G401 (cell line): ENCODE results near the gene BHLHE23. TPM values are rescaled to one million over a fixed set of nuclear protein-coding genes. Genes with fewer than 3 reads are reported as not detected.

Experiments
- DNase-seq: peaks from one replicate; pipeline ENCODE4 v3.0.0-alpha.2; 2015; ENCODE audit warnings: low spot score
- in situ Hi-C: cut with HindIII; loops from 2 replicates; pipeline ENCODE4 v1.10.0; 2016; ENCODE audit warnings: low sequenced_read_pairs, mixed read lengths
- total RNA-seq: library from RNA; depleted of rRNA; stranded (reverse); fragments of >200 nt; shearing (Covaris generic); gene quantifications from 2 replicates; pipeline ENCODE4 v1.2.3, GENCODE V29; 2014; rRNA removed

Gene BHLHE23
- not detected in 2 replicates for total RNA-seq

DNA sequence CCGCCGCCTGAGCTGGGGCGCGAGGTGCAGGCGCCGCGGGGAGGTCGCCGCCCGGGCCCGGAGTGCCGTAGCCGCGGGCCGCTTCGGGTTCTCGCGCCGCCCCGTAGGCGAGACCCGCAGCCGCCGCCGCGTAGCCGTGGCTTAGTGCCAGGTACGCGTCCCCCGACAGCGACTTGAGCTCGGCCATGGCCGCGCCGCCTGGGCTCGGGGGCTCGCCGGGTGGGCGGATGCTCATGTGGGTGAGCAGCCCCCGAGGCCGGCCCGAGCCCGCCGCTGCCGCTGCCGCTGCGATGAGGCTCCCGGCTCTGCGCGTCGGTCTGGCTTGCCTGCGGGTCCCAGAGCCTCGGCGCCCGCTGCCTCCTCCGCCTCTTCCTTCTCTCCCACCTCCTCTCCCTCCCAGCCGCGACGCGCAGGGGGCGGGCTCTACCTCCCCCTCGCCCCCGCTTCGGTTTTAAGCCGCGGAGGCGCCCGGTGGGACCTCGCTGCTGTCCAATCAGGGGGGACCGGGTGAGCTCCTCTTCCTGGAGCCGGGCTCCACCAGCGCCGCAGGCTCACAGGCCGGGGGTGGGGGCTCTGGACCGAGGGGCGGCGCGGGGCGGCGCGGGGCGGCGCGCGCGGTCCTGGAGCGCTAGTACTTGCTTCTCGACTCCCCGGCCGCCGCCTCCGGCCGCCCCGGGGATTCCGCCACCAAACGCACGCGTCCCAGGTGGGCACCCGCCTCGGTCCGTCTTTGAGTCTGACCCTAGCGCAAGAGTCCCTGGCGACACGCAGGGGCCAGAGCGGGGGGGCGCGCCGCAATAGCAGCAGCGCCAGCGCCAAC, at the start of gene BHLHE23:
TSS of gene BHLHE23 (minus strand) at position 425 of the 820 bp plus-strand sequence. CDS start at position 235, 190 bp downstream.
- in situ Hi-C loops, result no loop called here
- no peak for DNase-seq

DNA sequence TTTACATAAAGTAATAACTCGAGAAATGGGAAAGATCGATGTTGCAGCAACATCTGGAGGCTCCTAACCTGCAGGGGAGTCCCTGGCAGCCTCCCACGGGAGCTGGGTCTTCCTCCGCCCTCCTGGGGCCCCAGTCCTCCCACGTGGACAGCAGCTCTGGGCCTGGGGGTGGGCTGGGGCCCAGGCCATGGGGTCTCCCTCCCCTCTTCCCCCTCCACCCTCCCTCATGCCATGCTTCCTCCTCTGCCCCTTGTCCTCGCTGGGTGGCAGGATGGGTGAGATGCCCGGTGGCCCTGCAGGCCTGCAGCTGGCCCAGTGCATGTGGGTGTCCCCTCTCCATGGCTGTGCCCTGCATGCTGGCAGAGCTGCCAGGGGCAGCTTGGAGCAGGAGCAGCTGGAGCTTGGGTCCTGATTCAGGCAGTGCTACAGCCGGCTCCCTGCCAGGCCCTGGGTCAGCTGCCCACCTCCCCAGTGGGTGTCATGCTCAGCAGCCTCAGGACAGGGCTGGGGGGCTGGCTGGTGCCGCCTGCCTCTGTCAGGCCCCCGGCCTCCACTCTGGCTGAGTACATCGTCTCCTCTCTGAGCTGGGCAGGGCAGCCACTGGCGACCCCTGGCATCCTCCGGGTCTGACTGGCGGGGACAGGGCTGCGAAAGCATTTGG, 48.9 kb upstream of the BHLHE23 start:
- in situ Hi-C loops, result no loop called here
- DNase-seq, result no peak

DNA sequence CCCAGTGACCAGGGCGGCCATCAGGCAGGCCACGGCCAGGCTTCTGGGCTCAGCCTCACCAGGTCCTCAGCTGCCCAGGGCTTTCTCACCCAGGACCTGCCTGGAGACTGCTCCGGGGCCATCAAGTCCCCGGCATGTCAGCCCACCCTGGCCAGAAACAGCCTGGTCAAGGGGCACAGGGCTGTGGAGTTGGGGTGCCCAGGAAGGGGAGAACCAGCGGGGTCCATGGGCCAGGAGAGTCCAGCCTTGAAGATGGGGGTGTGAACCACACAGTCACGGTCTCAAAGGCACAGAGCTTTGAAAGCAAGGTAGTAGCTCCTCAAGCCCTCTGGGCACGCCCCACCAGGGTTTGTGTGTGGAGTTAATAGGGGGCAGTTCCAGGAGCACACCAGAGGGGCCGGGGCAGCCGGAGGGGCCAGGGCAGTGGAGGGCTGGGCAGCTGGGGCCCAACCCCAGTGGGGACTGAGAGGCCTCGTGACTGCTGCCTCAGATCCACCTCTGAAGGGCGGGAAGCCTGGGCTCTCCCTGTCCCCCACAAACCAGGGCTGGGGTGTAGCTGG, 48.0 kb upstream of the BHLHE23 start:
- no peak for DNase-seq

DNA sequence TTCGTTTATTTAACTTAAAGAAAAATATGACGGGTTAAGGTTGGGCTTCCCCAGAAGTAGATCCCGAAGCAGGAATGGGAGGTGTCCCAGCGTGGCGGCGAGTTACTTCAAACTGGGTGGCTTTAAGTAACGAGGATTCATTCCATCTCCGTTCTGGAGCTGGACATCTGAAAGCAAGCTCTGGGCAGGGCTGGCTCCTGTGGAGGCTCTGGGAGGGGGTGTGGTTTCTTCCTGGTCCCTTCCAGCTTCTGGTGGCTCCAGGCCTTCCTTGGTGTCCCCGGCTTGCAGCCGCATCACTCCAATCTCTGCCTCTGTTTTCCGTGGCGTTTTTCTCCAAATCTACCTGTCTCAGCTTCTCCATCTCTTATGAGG, 47.3 kb upstream of the BHLHE23 start:
- no peak for DNase-seq
- in situ Hi-C loops, result no loop called here

More for the DNA sequence above, 48.0 kb upstream of the BHLHE23 start:
- in situ Hi-C loops, result no loop called here

DNA sequence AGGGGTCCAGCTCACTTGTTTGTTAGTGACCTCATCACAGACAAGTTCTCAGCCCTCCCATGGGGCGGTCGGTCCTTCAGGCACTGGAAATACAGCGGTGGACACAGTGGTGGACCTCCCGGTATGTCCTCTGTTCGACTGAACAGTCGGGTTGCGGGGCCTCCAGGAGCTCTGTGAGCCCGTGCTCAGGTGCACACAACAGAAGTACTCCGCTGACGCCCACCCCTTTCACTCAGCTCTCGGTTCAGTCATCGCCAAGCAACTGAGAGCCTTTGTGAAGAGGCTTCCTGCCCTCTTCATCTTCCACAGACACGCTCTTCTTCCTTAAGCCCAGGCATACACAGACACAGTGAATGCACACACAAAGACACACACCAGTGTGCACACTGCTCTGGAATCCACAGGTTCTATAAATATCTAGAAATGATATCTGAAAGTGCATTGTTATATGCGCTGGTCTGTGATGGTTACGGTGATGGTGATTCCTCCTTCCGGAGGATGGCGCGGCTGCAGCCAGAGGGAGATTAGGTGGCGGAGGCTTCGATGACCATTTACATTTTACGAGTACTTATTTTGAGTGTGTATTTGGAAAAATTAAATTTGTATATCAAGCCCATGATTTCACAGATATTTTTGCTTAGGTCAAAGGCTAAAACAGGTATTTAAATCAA, 46.8 kb upstream of the BHLHE23 start:
- no peak for DNase-seq
- in situ Hi-C loops, result no loop called here

- in situ Hi-C loops, result no loop called here
- DNase-seq, result no peak
Measured at GRCh38 chr20:63052571-63053431, 46.0 kb upstream of the BHLHE23 start.

DNA sequence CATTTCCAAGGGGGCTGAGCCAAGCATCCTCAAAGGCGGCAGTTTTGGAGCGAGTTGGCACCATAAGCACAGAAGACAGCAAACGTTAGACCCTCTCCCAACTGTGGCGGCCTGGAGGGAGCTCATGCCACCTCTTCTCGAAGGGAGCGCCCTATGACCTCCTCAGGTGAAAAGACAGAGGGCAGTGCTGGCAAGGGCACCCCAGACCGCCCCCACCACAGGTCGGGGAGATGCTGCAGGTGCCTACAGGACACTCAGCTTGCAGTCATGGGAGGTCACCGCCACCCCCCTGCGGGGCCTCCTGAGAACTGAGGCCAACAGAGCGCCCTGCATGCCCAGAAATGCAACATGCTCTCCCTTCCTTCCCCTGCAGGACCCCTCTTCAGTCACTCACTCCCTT, 45.1 kb upstream of the BHLHE23 start:
- in situ Hi-C loops, result no loop called here
- no peak for DNase-seq

- DNase-seq, result no peak
- in situ Hi-C loops, result no loop called here
Measured at GRCh38 chr20:63051186-63051860, 44.6 kb upstream of the BHLHE23 start.

- in situ Hi-C loops, result no loop called here
- DNase-seq, result no peak
Measured at GRCh38 chr20:63050406-63050805, 43.6 kb upstream of the BHLHE23 start.

- DNase-seq, result no peak
- in situ Hi-C loops, result no loop called here
Measured at GRCh38 chr20:63049561-63050221, 42.9 kb upstream of the BHLHE23 start.

DNA sequence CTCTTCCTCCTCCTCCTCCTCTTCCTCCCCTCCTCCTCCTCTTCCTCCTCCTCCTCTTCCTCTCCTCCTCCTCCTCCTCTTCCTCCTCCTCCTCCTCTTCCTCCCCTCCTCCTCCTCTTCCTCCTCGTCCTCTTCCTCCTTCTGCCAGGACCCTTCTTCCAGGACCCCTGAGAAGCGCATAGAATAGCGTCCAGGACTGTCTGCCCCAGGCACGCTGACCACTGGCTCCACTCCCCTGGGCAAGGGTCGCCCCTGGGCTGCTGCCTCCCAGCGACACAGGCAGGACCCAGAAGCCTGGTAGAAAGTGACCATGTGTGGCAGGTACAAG, 42.4 kb upstream of the BHLHE23 start:
- in situ Hi-C loops, result no loop called here
- no peak for DNase-seq

DNA sequence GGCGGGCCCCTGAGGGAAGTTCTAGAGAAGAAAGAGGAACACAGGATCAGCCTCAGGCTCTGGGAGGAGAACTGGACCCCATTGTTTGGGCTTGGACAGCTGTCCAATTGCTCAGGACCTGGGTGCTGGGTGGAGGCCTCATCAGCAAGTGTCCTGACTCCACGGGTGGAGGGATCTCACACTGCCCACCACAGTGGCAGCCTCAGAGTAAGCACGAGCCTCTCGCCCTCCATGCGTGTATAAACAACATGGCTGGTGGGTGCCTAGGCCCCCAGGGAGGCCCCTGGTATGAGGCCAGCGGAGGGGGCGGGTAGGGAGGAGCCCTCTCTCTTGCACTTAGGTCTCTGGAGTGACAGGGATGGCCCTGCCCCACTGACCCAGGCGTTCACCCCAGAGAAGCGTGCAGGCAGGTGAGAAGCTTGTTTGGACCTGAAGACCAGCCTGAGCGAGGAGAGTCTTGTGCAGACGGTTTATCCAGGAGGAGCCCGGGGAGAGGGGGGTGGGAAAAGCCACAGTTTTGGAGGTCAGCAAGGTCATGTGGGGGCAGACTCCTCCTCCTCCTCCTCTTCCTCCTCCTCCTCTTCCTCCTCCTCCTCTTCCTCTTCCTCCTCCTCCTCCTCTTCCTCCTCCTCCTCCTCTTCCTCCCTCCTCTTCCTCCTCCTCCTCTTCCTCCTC, 41.9 kb upstream of the BHLHE23 start:
- DNase-seq, result no peak
- in situ Hi-C loops, result no loop called here

DNA sequence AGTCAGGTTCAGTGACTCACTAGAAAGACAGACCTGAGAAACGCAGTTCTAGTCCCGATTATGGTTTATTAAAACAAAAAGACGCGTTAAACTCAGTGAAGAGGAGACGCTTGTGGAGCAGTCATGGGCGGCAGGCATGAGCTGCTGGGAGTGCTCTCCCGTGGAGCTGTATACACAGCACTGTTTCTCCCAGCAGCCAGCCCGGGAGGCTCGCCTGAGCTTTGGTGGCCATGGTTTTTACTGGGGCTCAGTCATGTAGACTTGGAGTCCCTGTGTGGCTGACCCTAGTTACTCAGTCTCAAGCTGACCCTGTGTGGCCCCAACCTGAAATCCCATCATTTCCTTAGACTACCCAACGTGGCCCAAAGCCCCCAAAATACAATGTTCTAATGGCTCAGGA, 41.2 kb upstream of the BHLHE23 start:
- in situ Hi-C loops, result no loop called here

GRCh38 chr20:63047267-63047666, 40.5 kb upstream of the BHLHE23 start:
- in situ Hi-C loops, result no loop called here
- DNase-seq, result no peak

More for the DNA sequence above, 41.2 kb upstream of the BHLHE23 start:
- DNase-seq, result no peak

DNA sequence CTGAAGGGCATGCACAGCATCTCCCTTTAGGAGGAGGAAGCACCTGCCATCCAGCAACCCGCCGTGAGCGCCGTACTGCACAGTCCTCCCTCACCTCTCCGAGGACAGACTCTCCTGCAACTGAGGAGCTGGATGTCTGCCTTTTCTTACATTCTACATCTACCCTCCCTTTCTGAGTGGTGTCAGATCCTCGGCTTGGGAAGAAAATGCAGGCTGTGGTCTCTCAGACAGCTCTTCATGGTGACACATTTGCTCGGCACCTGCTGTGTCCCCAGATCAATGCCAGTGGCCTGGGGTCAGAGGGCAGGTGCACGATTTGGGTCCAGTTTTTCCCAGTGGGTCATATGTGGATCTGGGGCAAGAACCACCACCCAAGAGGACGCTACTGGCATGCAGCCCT, 40.1 kb upstream of the BHLHE23 start:
- in situ Hi-C loops, result no loop called here
- DNase-seq, result no peak

GRCh38 chr20:63045991-63046390, 39.2 kb upstream of the BHLHE23 start:
- DNase-seq, result no peak

GRCh38 chr20:63045401-63045800, 38.6 kb upstream of the BHLHE23 start:
- DNase-seq, result no peak
- in situ Hi-C loops, result no loop called here

More at GRCh38 chr20:63045991-63046390, 39.2 kb upstream of the BHLHE23 start:
- in situ Hi-C loops, result no loop called here
